OCI-LY3 (cell line): ENCODE measurements around the gene ZNF727.
"Not testable (repeated sequence)": the region's sequence is repeated elsewhere in the genome, so short reads cannot be mapped to it uniquely, and the experiment has no call there.

ENCODE experiments used
- H2AFZ ChIP-seq: fragments of 200-600, 300-600 bp; shearing (Covaris generic); 2 replicates; pipeline ENCODE4 v1.6.0; 2014; ENCODE audit warnings: antibody characterized with exemption, low read depth, low read length
- H3K27ac ChIP-seq: fragments of 200-600, 300-600 bp; sonication (generic); 2 replicates; pipeline ENCODE4 v1.5.1; 2014; ENCODE audit warnings: mild to moderate bottlenecking, low read length, moderate library complexity, mixed read lengths
- H3K27me3 ChIP-seq: fragments of 200-600, 300-600 bp; sonication (generic); 2 replicates; pipeline ENCODE4 v1.6.1; 2014; ENCODE audit warnings: low read depth, low read length, mixed read lengths
- H3K36me3 ChIP-seq: fragments of 200-600, 300-600 bp; sonication (generic); replicated peaks from 2 replicates; pipeline ENCODE3; 2014; ENCODE audit warnings: low read depth, low read length, mixed read lengths
- H3K4me1 ChIP-seq: fragments of 300-600, 200-600 bp; sonication (generic); 2 replicates; pipeline ENCODE4 v1.6.1; 2014; ENCODE audit warnings: low read length, mixed read lengths
- H3K4me2 ChIP-seq: fragments of 200-600, 300-600 bp; sonication (generic); 2 replicates; pipeline ENCODE4 v1.6.1; 2014; ENCODE audit warnings: low read length, mixed read lengths
- H3K4me3 ChIP-seq: fragments of 300-600, 200-600 bp; sonication (generic); 2 replicates; pipeline ENCODE4 v1.5.1; 2014; ENCODE audit warnings: antibody characterized with exemption, mild to moderate bottlenecking, low read length, moderate library complexity
- H3K79me2 ChIP-seq: fragments of 300-600, 200-600 bp; shearing (Covaris generic); 2 replicates; pipeline ENCODE4 v1.6.1; 2014; ENCODE audit warnings: mild to moderate bottlenecking, low read length, mixed read lengths
- H3K9ac ChIP-seq: fragments of 300-600, 200-600 bp; shearing (Covaris generic); 2 replicates; pipeline ENCODE4 v1.6.0; 2014; ENCODE audit warnings: mild to moderate bottlenecking, low read length, moderate library complexity
- H3K9me3 ChIP-seq: fragments of 200-600, 300-600 bp; shearing (Covaris generic); 2 replicates; pipeline ENCODE4 v1.6.1; 2014; ENCODE audit warnings: low read length, mixed read lengths; ENCODE audit not compliant: insufficient read depth
- H4K20me1 ChIP-seq: fragments of 200-600, 300-600 bp; sonication (generic); 2 replicates; pipeline ENCODE4 v1.6.1; 2016; ENCODE audit warnings: low read length, mixed read lengths; ENCODE audit not compliant: insufficient read depth
- EZH2phosphoT487 ChIP-seq: fragments of 200-600 bp; shearing (Covaris generic); IDR thresholded peaks from 2 replicates; pipeline ENCODE4 v1.6.1; 2018; ENCODE audit warnings: antibody characterized with exemption, mixed run types, low read depth
- TF ChIP-seq, protein P1 (sequence below): fragments of 200-600, 300-600 bp; sonication (generic); IDR thresholded peaks from 2 replicates; pipeline ENCODE4 v1.5.1; 2014; ENCODE audit warnings: antibody characterized with exemption, low read length, low read depth

The ZNF727 gene

GRCh38 chr7:64045301-64046040, at the start of gene ZNF727:
TSS of gene ZNF727 (plus strand) at chr7:64045434. CDS start at chr7:64045622, 188 bp downstream.
- Histone ChIP-seq H3K4me2 (no peak within 1 kb of the TSS), H2AFZ (no peak within 1 kb of the TSS), H3K27ac (no peak within 1 kb of the TSS)

DNA sequence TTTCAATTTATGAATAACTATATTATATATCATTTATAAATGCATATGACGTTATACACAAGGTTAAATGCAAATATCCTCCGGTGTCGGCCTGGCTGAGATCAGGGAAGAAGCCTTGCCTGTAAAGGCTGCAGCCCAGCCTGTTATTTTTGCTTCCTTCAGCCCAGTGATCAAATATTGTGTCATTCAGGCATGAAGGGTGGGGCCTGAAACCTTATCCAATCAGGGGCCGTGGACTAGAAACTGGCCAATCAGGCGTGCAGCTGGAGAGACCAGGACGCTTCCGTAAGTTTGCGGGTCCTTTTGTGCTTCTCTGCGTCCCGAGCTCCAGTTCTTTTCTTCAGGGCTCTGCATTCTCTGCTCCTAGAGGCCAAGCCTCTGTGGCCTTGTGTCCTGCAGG, 46.7 kb upstream of the ZNF727 start, which contains the start of gene ZNF722:
ZNF722 (plus strand) TSS at position 301 of the 400 bp plus-strand sequence. CDS start 113 bp downstream, outside the sequence.
- no peak within 1 kb of the TSS for H3K4me2 ChIP-seq
- H3K4me3 ChIP-seq: no peak within 1 kb of the TSS
- H3K9me3 ChIP-seq: no peaks in the 10 kb centered on the region
- H3K36me3 ChIP-seq: no peaks in the 10 kb centered on the region
- H3K79me2 ChIP-seq: no peaks in the 10 kb centered on the region
- H3K27me3 ChIP-seq: no peaks in the 10 kb centered on the region
- H2AFZ ChIP-seq: no peak within 1 kb of the TSS
- no peak within 1 kb of the TSS for H3K27ac ChIP-seq
- TF ChIP-seq, protein P1, sequence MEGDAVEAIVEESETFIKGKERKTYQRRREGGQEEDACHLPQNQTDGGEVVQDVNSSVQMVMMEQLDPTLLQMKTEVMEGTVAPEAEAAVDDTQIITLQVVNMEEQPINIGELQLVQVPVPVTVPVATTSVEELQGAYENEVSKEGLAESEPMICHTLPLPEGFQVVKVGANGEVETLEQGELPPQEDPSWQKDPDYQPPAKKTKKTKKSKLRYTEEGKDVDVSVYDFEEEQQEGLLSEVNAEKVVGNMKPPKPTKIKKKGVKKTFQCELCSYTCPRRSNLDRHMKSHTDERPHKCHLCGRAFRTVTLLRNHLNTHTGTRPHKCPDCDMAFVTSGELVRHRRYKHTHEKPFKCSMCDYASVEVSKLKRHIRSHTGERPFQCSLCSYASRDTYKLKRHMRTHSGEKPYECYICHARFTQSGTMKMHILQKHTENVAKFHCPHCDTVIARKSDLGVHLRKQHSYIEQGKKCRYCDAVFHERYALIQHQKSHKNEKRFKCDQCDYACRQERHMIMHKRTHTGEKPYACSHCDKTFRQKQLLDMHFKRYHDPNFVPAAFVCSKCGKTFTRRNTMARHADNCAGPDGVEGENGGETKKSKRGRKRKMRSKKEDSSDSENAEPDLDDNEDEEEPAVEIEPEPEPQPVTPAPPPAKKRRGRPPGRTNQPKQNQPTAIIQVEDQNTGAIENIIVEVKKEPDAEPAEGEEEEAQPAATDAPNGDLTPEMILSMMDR: no peak
- no peak for TF ChIP-seq EZH2phosphoT487
- no peak within 1 kb of the TSS for H3K9ac ChIP-seq
- H4K20me1 ChIP-seq: no peaks in the 10 kb centered on the region
- H3K4me1 ChIP-seq: no peaks in the 10 kb centered on the region

More at GRCh38 chr7:64045301-64046040, at the start of gene ZNF727:
- no peak within 1 kb of the TSS for H3K9ac ChIP-seq
- H3K79me2 ChIP-seq: no peaks in the 10 kb centered on the region
- no peaks in the 10 kb centered on the region for H3K36me3 ChIP-seq
- H3K27me3 ChIP-seq: no peaks in the 10 kb centered on the region
- no peak within 1 kb of the TSS for H3K4me3 ChIP-seq
- H3K4me1 ChIP-seq: no peaks in the 10 kb centered on the region
- H3K9me3 ChIP-seq: no peaks in the 10 kb centered on the region
- TF ChIP-seq EZH2phosphoT487: no peak
- TF ChIP-seq, protein P1: no peak
- H4K20me1 ChIP-seq: no peaks in the 10 kb centered on the region

- H3K4me1 ChIP-seq, H3K79me2 ChIP-seq, H3K9ac ChIP-seq, H3K4me2 ChIP-seq, H3K9me3 ChIP-seq, H3K27me3 ChIP-seq, H3K4me3 ChIP-seq, H2AFZ ChIP-seq, H4K20me1 ChIP-seq, H3K36me3 ChIP-seq, H3K27ac ChIP-seq: not testable (repeated sequence)
Observed at GRCh38 chr7:64015496-64015895, 29.7 kb upstream of the ZNF727 start.

DNA sequence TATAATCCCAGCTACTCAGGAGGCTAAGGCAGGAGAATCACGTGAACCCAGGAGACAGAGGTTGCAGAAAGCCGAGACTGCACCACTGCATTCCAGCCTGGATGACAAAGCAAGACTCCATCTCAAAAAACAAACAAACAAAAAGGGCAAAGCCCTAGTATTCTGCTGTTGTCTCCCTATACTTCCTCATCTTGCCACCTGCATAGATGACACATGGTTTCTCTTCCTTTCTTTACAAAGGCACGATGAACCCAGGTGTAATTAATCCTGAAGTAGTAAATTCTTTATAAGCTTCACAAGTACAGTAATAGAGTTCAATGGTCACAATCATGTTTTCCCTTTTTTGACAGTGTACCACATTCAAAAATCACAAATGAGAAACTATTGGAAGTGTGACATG, 9.8 kb upstream of the ZNF727 start:
- Histone ChIP-seq H3K9ac (no peak overlapping the region), H3K36me3 (no peaks in the 10 kb centered on the region), H3K9me3 (no peaks in the 10 kb centered on the region), H3K4me2 (no peak overlapping the region), H3K27me3 (no peaks in the 10 kb centered on the region), H3K27ac (no peak overlapping the region), H3K79me2 (no peaks in the 10 kb centered on the region), H3K4me1 (no peaks in the 10 kb centered on the region), H3K4me3 (no peak overlapping the region), H4K20me1 (no peaks in the 10 kb centered on the region), H2AFZ (no peak overlapping the region)
- TF ChIP-seq, protein P1: no peak
- TF ChIP-seq EZH2phosphoT487: no peak
